ENCODE results near the gene FCGBP. TPM values are rescaled to one million over a fixed set of nuclear protein-coding genes. Genes with fewer than 3 reads are reported as not detected.
"Not testable (repeated sequence)": the region's sequence is repeated elsewhere in the genome, so short reads cannot be mapped to it uniquely, and the experiment has no call there.

The FCGBP gene
- polyA plus RNA-seq, 1 donor (not counting 4 experiments of a cell fraction or from before 2014, with no cell fraction given): 0.10 TPM

DNA sequence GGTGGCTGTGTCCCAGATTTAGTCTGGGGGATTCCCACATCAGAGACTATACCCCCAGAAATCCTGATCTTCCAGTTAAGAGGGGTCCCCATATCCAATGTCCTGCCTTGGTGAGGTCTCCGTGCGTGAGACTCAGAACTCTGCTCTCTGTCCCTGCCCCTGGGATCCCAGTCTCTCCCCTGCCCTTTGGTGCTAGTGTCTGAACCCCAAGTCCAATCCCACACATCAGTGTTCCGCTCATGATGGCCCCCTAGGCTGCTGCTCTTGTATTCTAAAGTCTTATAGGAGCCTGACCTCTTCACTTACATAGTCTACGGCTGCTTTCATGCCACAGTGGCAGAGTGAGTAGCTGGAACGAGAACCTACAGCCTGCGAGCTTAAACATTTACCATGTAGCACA, 35.6 kb downstream of the FCGBP start:
- H3K9me3 ChIP-seq (ENCODE audit: control insufficient read depth, low read depth, low read length): not testable (repeated sequence)

DNA sequence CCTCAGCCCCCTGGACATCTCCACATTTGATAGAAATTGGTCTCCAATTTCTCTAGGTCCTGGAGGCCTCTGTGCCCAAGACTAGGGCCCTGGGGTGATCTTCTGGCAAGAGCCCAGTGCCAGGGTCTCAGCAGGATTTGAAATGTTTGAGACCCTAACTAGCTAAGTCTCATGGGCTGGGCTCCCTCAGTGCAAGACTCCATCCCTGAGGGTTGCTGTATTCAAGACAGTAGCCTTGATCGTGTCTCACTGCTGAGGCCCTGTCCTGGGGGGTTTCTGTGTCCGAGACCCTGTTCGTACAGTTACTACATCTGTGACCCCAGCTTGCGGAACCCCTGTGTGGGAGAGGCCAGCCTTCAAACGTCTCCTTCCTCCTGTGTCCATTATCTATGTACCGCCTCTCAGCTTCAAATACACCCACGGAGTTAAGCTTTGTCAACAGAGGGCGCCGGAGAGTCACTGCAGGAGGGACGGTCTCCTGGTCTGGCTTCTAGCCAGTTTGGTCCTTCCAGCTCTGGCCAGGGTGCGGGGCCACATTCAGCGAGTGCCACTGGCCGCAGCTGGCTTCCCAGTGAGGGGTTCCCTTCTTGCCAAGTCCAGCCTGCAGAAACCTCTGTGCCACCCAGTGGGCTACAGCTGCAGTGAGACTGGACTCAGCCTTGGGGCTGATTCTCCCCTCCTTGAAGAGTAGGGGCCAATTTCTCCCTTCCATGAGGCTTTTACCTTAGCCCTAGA, 36.8 kb downstream of the FCGBP start:
- FAIRE-seq; H3K4me3 ChIP-seq (ENCODE audit: control insufficient read depth in 2 of 3, extremely low read depth in 1 of 3, insufficient read depth in 2 of 3, low read depth in 1 of 3, low read length in 3 of 3); H3K27ac ChIP-seq (ENCODE audit: control insufficient read depth, insufficient read depth, low read length); H3K27me3 ChIP-seq (ENCODE audit: control insufficient read depth, extremely low read depth, insufficient read depth, low read length); H4K20me1 ChIP-seq (ENCODE audit: control insufficient read depth, extremely low read depth, insufficient read depth, low read length); H3K9ac ChIP-seq (ENCODE audit: control insufficient read depth, extremely low read depth, insufficient read depth, low read length); H3K36me3 ChIP-seq (ENCODE audit: control insufficient read depth in 2 of 2, extremely low read depth in 1 of 2, insufficient read depth in 2 of 2, low read length in 2 of 2); H3K9me1 ChIP-seq (ENCODE audit: control insufficient read depth, extremely low read depth, insufficient read depth, low read length); H2AFZ ChIP-seq (ENCODE audit: control insufficient read depth, low read length); H3K9me3 ChIP-seq (ENCODE audit: control insufficient read depth, low read depth, low read length); DNase-seq (ENCODE audit: low read depth, low spot score); H3K4me2 ChIP-seq (ENCODE audit: control insufficient read depth, extremely low read depth, insufficient read depth, low read depth, low read length); H3K79me2 ChIP-seq (ENCODE audit: control insufficient read depth, insufficient read depth, low read length); dilution Hi-C loops (cut with MboI; ENCODE audit: extremely low pct_ligation_motif_present, low sequenced_read_pairs); H3K4me1 ChIP-seq (ENCODE audit: control insufficient read depth, extremely low read depth, insufficient read depth, low read length): not testable (repeated sequence)
- TF ChIP-seq, protein P1, sequence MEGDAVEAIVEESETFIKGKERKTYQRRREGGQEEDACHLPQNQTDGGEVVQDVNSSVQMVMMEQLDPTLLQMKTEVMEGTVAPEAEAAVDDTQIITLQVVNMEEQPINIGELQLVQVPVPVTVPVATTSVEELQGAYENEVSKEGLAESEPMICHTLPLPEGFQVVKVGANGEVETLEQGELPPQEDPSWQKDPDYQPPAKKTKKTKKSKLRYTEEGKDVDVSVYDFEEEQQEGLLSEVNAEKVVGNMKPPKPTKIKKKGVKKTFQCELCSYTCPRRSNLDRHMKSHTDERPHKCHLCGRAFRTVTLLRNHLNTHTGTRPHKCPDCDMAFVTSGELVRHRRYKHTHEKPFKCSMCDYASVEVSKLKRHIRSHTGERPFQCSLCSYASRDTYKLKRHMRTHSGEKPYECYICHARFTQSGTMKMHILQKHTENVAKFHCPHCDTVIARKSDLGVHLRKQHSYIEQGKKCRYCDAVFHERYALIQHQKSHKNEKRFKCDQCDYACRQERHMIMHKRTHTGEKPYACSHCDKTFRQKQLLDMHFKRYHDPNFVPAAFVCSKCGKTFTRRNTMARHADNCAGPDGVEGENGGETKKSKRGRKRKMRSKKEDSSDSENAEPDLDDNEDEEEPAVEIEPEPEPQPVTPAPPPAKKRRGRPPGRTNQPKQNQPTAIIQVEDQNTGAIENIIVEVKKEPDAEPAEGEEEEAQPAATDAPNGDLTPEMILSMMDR (optimal IDR thresholded peaks at IDR 0.05 in 1 of 3, IDR thresholded peaks at IDR 0.05 in 1 of 3, conservative IDR thresholded peaks at IDR 0.05 in 1 of 3; ENCODE audit: extremely low read depth in 1 of 3, insufficient read depth in 2 of 3, low read length in 3 of 3): peak; percentile 39 to 59 (median 46)

More for the DNA sequence above, 35.6 kb downstream of the FCGBP start:
- dilution Hi-C loops (cut with MboI; ENCODE audit: extremely low pct_ligation_motif_present, low sequenced_read_pairs); H2AFZ ChIP-seq (ENCODE audit: control insufficient read depth, low read length); H3K9ac ChIP-seq (ENCODE audit: control insufficient read depth, extremely low read depth, insufficient read depth, low read length); H3K4me3 ChIP-seq (ENCODE audit: control insufficient read depth in 2 of 3, extremely low read depth in 1 of 3, insufficient read depth in 2 of 3, low read depth in 1 of 3, low read length in 3 of 3); DNase-seq (ENCODE audit: low read depth, low spot score); H3K79me2 ChIP-seq (ENCODE audit: control insufficient read depth, insufficient read depth, low read length); H3K4me1 ChIP-seq (ENCODE audit: control insufficient read depth, extremely low read depth, insufficient read depth, low read length); H3K4me2 ChIP-seq (ENCODE audit: control insufficient read depth, extremely low read depth, insufficient read depth, low read depth, low read length); H3K36me3 ChIP-seq (ENCODE audit: control insufficient read depth in 2 of 2, extremely low read depth in 1 of 2, insufficient read depth in 2 of 2, low read length in 2 of 2); H4K20me1 ChIP-seq (ENCODE audit: control insufficient read depth, extremely low read depth, insufficient read depth, low read length); H3K27me3 ChIP-seq (ENCODE audit: control insufficient read depth, extremely low read depth, insufficient read depth, low read length); FAIRE-seq; H3K9me1 ChIP-seq (ENCODE audit: control insufficient read depth, extremely low read depth, insufficient read depth, low read length); H3K27ac ChIP-seq (ENCODE audit: control insufficient read depth, insufficient read depth, low read length): not testable (repeated sequence)

DNA sequence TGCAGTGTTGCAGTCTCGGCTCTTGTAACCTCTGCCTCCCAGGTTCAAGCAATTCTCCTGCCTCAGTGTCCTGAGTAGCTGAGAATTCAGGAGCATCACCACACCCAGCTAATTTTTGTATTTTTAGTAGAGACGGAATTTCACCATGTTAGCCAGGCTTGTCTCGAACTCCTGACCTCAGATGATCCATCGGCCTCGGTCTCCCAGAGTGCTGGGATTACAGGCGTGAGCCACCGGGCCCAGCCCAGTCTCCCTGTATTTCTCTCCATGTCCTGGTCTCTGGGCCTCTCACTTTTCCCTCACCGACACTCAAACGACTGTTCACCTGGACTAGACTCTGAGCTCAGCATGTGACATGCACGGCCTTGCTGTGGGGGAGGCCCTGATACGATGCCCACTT, 39.3 kb downstream of the FCGBP start:
- H3K9ac ChIP-seq (ENCODE audit: control insufficient read depth, extremely low read depth, insufficient read depth, low read length); H3K27ac ChIP-seq (ENCODE audit: control insufficient read depth, insufficient read depth, low read length); FAIRE-seq; dilution Hi-C loops (cut with MboI; ENCODE audit: extremely low pct_ligation_motif_present, low sequenced_read_pairs); H3K4me3 ChIP-seq (ENCODE audit: control insufficient read depth in 2 of 3, extremely low read depth in 1 of 3, insufficient read depth in 2 of 3, low read depth in 1 of 3, low read length in 3 of 3); DNase-seq (ENCODE audit: low read depth, low spot score); H3K4me1 ChIP-seq (ENCODE audit: control insufficient read depth, extremely low read depth, insufficient read depth, low read length); H3K9me3 ChIP-seq (ENCODE audit: control insufficient read depth, low read depth, low read length); H3K4me2 ChIP-seq (ENCODE audit: control insufficient read depth, extremely low read depth, insufficient read depth, low read depth, low read length); H3K36me3 ChIP-seq (ENCODE audit: control insufficient read depth in 2 of 2, extremely low read depth in 1 of 2, insufficient read depth in 2 of 2, low read length in 2 of 2); H4K20me1 ChIP-seq (ENCODE audit: control insufficient read depth, extremely low read depth, insufficient read depth, low read length); H3K79me2 ChIP-seq (ENCODE audit: control insufficient read depth, insufficient read depth, low read length); H2AFZ ChIP-seq (ENCODE audit: control insufficient read depth, low read length); H3K9me1 ChIP-seq (ENCODE audit: control insufficient read depth, extremely low read depth, insufficient read depth, low read length); H3K27me3 ChIP-seq (ENCODE audit: control insufficient read depth, extremely low read depth, insufficient read depth, low read length): not testable (repeated sequence)

DNA sequence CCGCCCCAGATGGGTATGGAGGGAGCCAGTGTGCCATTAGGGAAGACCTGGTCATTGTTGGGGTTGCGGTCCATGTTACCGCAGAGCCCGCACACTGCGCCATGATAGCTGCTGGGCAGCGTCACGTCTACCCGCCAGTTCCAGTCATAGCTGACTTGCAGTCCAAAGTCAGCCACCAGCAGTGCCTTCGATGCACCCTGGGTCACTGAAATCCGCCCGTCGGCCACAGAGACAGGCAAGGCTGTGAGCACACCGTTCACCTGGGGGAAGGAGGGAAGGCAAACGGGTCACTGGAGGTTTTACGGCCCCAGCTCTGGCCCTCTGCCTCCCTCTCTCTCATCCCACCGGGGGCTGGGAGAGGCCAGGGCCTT, 40.2 kb downstream of the FCGBP start:
- H3K9me1 ChIP-seq (ENCODE audit: control insufficient read depth, extremely low read depth, insufficient read depth, low read length); H3K4me2 ChIP-seq (ENCODE audit: control insufficient read depth, extremely low read depth, insufficient read depth, low read depth, low read length); H3K27me3 ChIP-seq (ENCODE audit: control insufficient read depth, extremely low read depth, insufficient read depth, low read length); FAIRE-seq; H3K27ac ChIP-seq (ENCODE audit: control insufficient read depth, insufficient read depth, low read length); H2AFZ ChIP-seq (ENCODE audit: control insufficient read depth, low read length); H3K4me1 ChIP-seq (ENCODE audit: control insufficient read depth, extremely low read depth, insufficient read depth, low read length); H3K36me3 ChIP-seq (ENCODE audit: control insufficient read depth in 2 of 2, extremely low read depth in 1 of 2, insufficient read depth in 2 of 2, low read length in 2 of 2); H4K20me1 ChIP-seq (ENCODE audit: control insufficient read depth, extremely low read depth, insufficient read depth, low read length); H3K4me3 ChIP-seq (ENCODE audit: control insufficient read depth in 2 of 3, extremely low read depth in 1 of 3, insufficient read depth in 2 of 3, low read depth in 1 of 3, low read length in 3 of 3); H3K9ac ChIP-seq (ENCODE audit: control insufficient read depth, extremely low read depth, insufficient read depth, low read length); H3K9me3 ChIP-seq (ENCODE audit: control insufficient read depth, low read depth, low read length); DNase-seq (ENCODE audit: low read depth, low spot score); dilution Hi-C loops (cut with MboI; ENCODE audit: extremely low pct_ligation_motif_present, low sequenced_read_pairs); H3K79me2 ChIP-seq (ENCODE audit: control insufficient read depth, insufficient read depth, low read length): not testable (repeated sequence)

Measured in keratinocyte (primary cell).